Retinal pigment epithelial cell (primary cell): ENCODE data around the gene PRKAR1A.
A peak's percentile ranks its signal among the peaks of the same experiment; 100 is the strongest.

Experiments used
- DNase-seq: peaks from one replicate; pipeline ENCODE4 v3.0.0-alpha.2; 2010; ENCODE audit warnings: low read depth
- H3K4me3 ChIP-seq: 2 replicates; pipeline ENCODE4 v1.5.1; 2011; ENCODE audit warnings: mild to moderate bottlenecking, low read length, control low read depth, moderate library complexity
- TF ChIP-seq, protein P1 (sequence below): conservative IDR thresholded peaks from 2 replicates; pipeline ENCODE4 v1.5.1; 2011; ENCODE audit warnings: low read depth, low read length, control low read depth, inconsistent platforms

The PRKAR1A gene

GRCh38 chr17:68596411-68596945, 84.2 kb downstream of the PRKAR1A start:
- no peak for DNase-seq
- TF ChIP-seq, protein P1, sequence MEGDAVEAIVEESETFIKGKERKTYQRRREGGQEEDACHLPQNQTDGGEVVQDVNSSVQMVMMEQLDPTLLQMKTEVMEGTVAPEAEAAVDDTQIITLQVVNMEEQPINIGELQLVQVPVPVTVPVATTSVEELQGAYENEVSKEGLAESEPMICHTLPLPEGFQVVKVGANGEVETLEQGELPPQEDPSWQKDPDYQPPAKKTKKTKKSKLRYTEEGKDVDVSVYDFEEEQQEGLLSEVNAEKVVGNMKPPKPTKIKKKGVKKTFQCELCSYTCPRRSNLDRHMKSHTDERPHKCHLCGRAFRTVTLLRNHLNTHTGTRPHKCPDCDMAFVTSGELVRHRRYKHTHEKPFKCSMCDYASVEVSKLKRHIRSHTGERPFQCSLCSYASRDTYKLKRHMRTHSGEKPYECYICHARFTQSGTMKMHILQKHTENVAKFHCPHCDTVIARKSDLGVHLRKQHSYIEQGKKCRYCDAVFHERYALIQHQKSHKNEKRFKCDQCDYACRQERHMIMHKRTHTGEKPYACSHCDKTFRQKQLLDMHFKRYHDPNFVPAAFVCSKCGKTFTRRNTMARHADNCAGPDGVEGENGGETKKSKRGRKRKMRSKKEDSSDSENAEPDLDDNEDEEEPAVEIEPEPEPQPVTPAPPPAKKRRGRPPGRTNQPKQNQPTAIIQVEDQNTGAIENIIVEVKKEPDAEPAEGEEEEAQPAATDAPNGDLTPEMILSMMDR: no peak
- H3K4me3 ChIP-seq: no peak overlapping the region

DNA sequence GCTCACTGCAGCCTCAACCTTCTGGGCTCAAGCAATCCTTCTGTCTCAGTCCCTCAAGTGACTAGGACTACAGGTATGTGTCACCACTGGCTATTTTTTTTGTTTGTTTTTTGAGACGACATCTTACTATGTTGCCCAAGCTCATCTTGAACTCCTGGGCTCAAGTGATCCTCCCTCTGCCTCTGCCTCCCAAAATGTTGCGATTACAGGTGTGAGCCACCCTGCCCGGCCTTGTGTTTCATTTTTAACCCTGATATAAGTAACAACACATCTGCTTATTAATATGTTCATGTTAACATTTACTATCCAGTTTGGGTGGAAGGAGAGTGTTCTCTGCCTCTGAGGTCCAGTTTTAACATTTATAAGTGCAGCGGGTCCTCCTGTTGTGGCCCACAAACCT, 85.8 kb downstream of the PRKAR1A start:
- DNase-seq: no peak
- no peak overlapping the region for H3K4me3 ChIP-seq
- TF ChIP-seq, protein P1: no peak

DNA sequence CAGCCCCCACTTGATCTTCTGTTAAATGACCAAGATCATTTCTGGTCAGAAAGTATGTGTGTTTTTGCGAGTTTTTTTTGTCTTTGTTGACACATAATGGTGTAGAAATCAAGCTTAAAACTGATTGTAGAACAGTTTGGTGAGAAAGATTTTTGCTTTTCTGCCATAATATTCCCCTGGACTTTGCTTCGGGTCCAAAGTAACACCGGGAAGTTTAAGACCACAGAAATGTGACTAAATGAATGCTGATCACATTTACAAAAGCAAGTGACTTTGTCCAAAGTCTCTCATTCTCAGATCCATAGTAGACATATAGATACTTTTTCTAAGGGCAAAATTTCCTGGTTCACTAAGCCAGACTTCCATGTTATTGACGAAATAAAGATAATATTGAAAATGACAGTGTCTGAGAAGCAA, 86.3 kb downstream of the PRKAR1A start:
- DNase-seq: no peak
- no peak overlapping the region for H3K4me3 ChIP-seq
- TF ChIP-seq, protein P1: no peak

- TF ChIP-seq, protein P1: no peak
- H3K4me3 ChIP-seq: no peak overlapping the region
These were observed 86.9 kb downstream of the PRKAR1A start for GRCh38 chr17:68599091-68599490.

DNA sequence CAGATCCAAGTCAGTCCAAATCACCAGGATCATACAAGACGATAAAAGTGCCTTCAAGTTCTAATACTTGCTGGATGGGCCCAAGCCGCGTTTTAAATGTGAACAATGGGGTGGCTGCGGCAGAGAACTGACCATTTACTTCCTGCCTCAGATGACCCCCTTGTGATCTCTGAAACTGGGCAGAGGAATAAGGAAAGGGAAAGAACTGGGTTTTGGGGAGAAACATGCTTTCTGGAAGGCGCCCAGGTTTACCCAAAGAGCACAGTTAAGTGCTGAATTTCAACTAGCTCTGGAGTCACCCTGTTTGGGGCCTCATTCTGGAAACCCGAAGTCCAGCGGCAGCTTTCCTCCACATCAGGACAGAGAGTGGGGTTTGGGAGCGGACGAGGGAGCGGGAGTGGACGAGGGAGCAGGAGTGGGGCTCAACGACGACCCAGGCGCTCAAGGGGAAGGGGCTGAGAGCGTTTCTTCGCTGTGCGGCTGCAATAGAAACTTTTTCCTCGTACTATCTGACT, 87.4 kb downstream of the PRKAR1A start:
- TF ChIP-seq, protein P1: no peak
- H3K4me3 ChIP-seq: peak overlapping the region; percentile 56
- no peak for DNase-seq

More at GRCh38 chr17:68599091-68599490, 86.9 kb downstream of the PRKAR1A start:
- DNase-seq: no peak

DNA sequence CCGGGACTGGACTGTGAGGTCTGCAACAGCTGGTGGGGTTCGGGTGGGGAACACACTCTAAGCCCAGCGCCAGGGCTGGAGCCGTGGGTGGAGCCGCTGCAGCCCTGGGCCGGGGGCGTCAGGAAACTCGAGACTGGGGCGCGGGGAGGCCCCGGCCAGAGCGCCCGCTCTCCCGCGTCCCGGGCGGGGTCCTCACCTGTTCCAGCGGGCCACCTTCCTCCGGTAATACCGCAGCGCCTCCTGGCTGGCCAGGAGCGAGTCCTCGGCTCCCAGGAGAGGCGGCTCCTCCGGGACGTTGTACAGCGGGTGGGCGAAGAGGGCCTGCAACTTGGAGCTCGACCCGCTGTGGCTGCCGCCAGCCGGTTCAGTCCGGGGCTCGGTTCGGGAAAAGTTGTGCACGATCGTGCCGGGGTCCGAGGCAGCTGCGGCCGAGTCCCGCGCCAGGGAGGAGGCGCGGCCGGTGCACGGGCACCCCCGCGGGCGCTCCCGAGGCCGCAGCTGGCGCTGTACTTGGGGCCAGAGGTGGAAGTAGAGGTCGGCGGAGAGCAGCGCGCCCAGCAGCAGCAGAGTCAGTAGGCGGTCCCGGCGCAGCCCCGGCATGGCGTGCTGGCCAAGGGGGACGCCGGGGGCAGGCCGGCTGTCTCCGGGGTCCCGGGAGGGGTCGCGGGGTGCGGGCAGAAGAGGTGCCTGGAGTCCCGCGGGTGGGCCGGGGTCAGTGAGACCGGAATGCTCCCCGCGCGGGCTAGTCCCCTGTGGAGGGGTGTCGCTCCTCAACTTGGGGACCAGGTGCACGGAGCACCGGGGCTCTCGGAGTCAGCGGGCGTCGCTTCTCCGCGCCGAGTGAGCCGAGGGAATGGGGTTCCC, 88.1 kb downstream of the PRKAR1A start:
- TF ChIP-seq, protein P1: peak; percentile 42
- H3K4me3 ChIP-seq: peak overlapping the region; percentile 56

More for the DNA sequence above, 88.1 kb downstream of the PRKAR1A start:
- DNase-seq: no peak
